ENCODE data around the gene MYO5B.

DNA sequence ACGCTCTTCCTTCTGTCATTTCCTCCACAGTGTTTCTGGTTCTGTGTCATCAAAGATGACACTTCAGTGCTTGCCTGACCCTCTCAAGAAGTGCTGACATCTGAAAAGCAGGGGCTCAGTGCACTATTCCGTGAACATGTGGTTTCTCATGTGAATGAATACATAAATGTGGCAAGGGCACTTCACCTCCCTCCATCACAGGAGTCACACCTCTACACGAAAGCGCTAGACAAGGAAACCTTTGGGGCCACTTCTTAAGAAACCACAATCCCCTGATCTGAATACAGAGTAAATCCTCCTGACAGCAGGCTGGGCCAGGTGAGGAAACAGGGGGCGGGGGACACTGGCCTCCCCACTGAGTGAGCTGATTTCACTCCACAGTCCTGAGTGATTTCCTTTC, 235.8 kb downstream of the MYO5B start:
- TF ChIP-seq, protein P1, sequence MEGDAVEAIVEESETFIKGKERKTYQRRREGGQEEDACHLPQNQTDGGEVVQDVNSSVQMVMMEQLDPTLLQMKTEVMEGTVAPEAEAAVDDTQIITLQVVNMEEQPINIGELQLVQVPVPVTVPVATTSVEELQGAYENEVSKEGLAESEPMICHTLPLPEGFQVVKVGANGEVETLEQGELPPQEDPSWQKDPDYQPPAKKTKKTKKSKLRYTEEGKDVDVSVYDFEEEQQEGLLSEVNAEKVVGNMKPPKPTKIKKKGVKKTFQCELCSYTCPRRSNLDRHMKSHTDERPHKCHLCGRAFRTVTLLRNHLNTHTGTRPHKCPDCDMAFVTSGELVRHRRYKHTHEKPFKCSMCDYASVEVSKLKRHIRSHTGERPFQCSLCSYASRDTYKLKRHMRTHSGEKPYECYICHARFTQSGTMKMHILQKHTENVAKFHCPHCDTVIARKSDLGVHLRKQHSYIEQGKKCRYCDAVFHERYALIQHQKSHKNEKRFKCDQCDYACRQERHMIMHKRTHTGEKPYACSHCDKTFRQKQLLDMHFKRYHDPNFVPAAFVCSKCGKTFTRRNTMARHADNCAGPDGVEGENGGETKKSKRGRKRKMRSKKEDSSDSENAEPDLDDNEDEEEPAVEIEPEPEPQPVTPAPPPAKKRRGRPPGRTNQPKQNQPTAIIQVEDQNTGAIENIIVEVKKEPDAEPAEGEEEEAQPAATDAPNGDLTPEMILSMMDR (IDR thresholded peaks at IDR 0.05 in 2 of 3, conservative IDR thresholded peaks at IDR 0.05 in 1 of 3; ENCODE audit: borderline replicate concordance in 1 of 3, insufficient read depth in 1 of 3, low read depth in 2 of 3, low read length in 2 of 3): no peak
- no peak for TF ChIP-seq POLR2A (IDR thresholded peaks at IDR 0.05; ENCODE audit: borderline replicate concordance, extremely low read depth, insufficient read depth, insufficient read length)
